ENCODE data around the gene MFRP. TPM values are rescaled to one million over a fixed set of nuclear protein-coding genes. Genes with fewer than 3 reads are reported as not detected.

MFRP gene
- total and polyA plus RNA-seq, 10 donors = 0.02 to 0.16 (median 0.03) TPM; not detected in 6

DNA sequence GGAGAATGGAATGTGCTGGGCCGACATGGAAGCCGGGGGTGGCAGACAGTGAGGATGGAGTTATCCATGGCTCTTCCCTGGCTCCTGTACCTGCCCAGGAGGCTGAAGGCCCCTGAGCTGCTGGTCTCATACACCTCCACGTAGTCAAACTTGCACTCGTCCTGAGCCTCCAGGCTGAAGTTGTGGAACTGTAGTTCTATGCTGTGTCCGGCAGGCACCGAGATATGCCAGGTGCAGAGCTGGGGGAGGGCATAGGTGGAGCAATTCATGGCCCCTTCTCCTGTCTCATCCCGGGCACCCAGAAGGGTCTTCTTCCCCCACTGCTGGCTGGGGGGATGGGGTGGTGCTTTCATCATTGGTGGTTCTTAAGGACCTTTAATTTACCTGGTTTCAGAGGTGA lies 2.8 kb downstream of the MFRP start:
- WGBS, 5 donors = 82 to 89% (median 89%) methylated on average over 6 to 7 of the region's 7 CpGs
- Histone ChIP-seq H3K36me3 (no peaks in the 10 kb centered on the region), H3K27ac (no peak overlapping the region), H3K9me3 (no peaks in the 10 kb centered on the region), H3K27me3 (replicated peaks in 1 of 7) (peaks cover 6 to 85% (median 16%) of the 10 kb centered on the region in 7 donors), H3K4me3 (no peak overlapping the region), H3K4me1 (peaks cover 23 to 37% (median 35%) of the 10 kb centered on the region in 6 donors)
- no peak for TF ChIP-seq POLR2AphosphoS5 (IDR thresholded peaks at IDR 0.05)
- TF ChIP-seq, protein P1, sequence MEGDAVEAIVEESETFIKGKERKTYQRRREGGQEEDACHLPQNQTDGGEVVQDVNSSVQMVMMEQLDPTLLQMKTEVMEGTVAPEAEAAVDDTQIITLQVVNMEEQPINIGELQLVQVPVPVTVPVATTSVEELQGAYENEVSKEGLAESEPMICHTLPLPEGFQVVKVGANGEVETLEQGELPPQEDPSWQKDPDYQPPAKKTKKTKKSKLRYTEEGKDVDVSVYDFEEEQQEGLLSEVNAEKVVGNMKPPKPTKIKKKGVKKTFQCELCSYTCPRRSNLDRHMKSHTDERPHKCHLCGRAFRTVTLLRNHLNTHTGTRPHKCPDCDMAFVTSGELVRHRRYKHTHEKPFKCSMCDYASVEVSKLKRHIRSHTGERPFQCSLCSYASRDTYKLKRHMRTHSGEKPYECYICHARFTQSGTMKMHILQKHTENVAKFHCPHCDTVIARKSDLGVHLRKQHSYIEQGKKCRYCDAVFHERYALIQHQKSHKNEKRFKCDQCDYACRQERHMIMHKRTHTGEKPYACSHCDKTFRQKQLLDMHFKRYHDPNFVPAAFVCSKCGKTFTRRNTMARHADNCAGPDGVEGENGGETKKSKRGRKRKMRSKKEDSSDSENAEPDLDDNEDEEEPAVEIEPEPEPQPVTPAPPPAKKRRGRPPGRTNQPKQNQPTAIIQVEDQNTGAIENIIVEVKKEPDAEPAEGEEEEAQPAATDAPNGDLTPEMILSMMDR (IDR thresholded peaks at IDR 0.05 in 8 of 11, conservative IDR thresholded peaks at IDR 0.05 in 3 of 11) = no peak
- TF ChIP-seq POLR2A (IDR thresholded peaks at IDR 0.05) = no peak
- intact Hi-C loops (cut with DNase I; ENCODE audit: low total_unique reads) = no loop called here
- DNase-seq = no peak

DNA sequence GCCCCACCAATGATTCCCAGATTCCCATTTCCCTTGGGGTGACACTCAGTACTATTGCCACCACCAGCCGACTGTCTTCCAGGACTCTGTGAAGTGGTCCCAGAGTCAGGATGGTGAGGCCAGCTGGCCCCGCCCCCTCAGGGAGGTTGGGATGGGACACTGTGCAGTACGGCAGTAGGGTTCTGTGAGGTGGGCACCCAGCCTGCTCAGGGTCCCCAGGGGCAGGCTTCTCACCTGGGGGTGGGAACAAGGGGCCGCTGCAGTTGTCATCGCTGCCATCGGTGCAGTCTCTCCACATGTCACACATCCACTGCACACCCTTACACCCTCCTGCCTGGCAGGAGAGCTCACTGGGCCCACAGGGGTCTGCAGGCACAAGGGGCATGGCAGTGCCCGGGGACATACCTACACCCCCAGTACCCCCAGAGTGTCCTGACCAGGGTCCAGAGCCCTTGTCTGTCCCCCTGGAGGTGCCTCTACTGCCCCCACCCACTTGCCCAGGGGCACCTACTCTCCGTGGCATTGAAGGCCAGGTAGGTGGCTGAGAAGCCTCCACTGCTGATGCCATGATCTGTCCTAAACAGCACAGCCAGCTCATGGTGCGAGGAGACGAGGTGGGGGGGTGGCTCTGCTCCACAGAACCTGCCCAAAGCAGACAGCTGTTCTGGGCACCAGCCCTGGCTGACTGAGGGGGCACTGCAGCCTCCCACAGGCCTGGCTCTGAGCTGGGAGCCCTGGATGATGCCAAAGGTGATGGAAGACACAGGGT lies 4.0 kb downstream of the MFRP start:
- 69 to 90% (median 84%) methylated on average over 1 to 10 of the region's 10 CpGs for WGBS, 5 donors
- peaks cover 6 to 82% (median 16%) of the 10 kb centered on the region in 7 donors for H3K27me3 ChIP-seq (replicated peaks in 1 of 7)
- H3K36me3 ChIP-seq = no peaks in the 10 kb centered on the region
- no peak overlapping the region for H3K4me3 ChIP-seq
- intact Hi-C loops (cut with DNase I; ENCODE audit: low total_unique reads) = no loop called here
- no peaks in the 10 kb centered on the region for H3K9me3 ChIP-seq
- TF ChIP-seq POLR2AphosphoS5 (IDR thresholded peaks at IDR 0.05) = no peak
- TF ChIP-seq POLR2A (IDR thresholded peaks at IDR 0.05) = no peak
- TF ChIP-seq, protein P1 (IDR thresholded peaks at IDR 0.05 in 8 of 11, conservative IDR thresholded peaks at IDR 0.05 in 3 of 11) = no peak
- peaks cover 29 to 49% (median 47%) of the 10 kb centered on the region in 6 donors for H3K4me1 ChIP-seq
- H3K27ac ChIP-seq = no peak overlapping the region
- peak; percentile 74 for DNase-seq

DNA sequence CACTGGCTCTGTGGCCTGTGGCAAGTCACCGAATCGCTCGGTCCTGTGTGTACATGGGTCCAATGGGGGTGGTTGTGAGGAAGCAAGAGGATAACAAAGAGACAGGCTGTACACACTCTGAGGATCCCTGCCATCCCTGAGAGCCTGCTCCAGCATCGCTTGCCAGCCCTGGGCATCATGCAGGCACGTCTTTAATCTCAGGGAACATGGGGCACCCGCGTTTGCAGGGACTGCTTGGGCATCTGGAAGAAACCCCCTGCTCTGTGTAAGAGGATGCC lies 4.5 kb downstream of the MFRP start:
- peaks cover 33 to 55% (median 51%) of the 10 kb centered on the region in 6 donors for H3K4me1 ChIP-seq

More for the DNA sequence above, 4.5 kb downstream of the MFRP start:
- TF ChIP-seq POLR2A (IDR thresholded peaks at IDR 0.05) (no peak), POLR2AphosphoS5 (IDR thresholded peaks at IDR 0.05) (no peak)
- TF ChIP-seq, protein P1 (IDR thresholded peaks at IDR 0.05 in 8 of 11, conservative IDR thresholded peaks at IDR 0.05 in 3 of 11) = no peak
- H3K27me3 ChIP-seq (replicated peaks in 1 of 7) = peaks cover 6 to 80% (median 16%) of the 10 kb centered on the region in 7 donors
- 75 to 83% (median 81%) methylated on average over 4 to 7 of the region's 7 CpGs for WGBS, 5 donors
- no peak overlapping the region for H3K4me3 ChIP-seq
- no peak for DNase-seq
- H3K9me3 ChIP-seq = no peaks in the 10 kb centered on the region
- peaks cover 0 to 6% (median 1%) of the 10 kb centered on the region in 6 donors for H3K36me3 ChIP-seq
- H3K27ac ChIP-seq = peak overlapping the region in 5 of 8 donors; percentile 57 to 91 (median 87)
- intact Hi-C loops (cut with DNase I; ENCODE audit: low total_unique reads) = no loop called here
